HG03280 (cell line): ENCODE results near the gene AHRR.
"Not testable (repeated sequence)": the region's sequence is repeated elsewhere in the genome, so short reads cannot be mapped to it uniquely, and the experiment has no call there.

Experiments
- ATAC-seq: cut with Tn5 transposase; IDR thresholded peaks from one replicate; pipeline ENCODE4 v1.9.1; 2021; ENCODE audit warnings: mild to moderate bottlenecking, moderate library complexity; ENCODE audit not compliant: unreplicated experiment

AHRR gene

GRCh38 chr5:362978-363765 is 41.7 kb downstream of the AHRR start:
- ATAC-seq: no peak

GRCh38 chr5:364497-364896 is 43.0 kb downstream of the AHRR start:
- ATAC-seq: no peak

- no peak for ATAC-seq
Observed at GRCh38 chr5:366541-367357, 45.2 kb downstream of the AHRR start.

DNA sequence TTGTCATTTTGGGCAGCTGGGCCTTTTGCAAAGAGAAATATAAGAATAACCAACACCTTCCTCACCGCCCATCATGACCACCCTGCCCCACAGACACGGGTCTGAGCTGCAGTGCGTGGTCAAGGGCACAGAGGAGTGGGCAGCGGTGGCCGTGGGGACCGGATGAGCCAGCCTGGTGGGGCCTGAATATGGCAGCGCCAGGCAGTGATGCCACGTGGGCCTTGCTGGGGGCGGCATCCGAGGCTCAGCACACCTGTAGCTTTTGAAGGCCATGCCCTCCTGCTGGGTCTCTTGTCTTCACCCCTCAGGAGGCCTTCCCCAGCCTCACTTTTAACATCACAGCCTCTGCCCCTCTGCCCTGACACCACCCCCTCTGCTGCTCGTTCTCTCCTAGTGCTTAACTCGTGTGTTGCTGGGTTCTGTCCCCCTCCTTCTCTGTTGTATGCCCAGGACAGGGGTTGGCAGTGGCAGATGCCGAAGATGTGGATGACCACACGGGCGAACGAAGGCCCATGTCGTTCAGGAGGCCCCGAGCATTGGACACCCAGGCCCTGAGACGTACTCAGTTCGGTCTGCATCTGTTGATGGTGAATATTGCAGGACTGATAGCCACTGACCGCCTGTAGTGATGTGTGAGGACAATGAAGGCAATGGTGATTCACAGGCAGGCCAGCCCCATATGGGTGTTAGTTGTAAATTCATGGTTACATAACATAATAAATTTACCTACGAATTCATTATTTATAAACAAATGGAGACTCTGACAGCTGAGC is 46.0 kb downstream of the AHRR start:
- ATAC-seq: no peak

DNA sequence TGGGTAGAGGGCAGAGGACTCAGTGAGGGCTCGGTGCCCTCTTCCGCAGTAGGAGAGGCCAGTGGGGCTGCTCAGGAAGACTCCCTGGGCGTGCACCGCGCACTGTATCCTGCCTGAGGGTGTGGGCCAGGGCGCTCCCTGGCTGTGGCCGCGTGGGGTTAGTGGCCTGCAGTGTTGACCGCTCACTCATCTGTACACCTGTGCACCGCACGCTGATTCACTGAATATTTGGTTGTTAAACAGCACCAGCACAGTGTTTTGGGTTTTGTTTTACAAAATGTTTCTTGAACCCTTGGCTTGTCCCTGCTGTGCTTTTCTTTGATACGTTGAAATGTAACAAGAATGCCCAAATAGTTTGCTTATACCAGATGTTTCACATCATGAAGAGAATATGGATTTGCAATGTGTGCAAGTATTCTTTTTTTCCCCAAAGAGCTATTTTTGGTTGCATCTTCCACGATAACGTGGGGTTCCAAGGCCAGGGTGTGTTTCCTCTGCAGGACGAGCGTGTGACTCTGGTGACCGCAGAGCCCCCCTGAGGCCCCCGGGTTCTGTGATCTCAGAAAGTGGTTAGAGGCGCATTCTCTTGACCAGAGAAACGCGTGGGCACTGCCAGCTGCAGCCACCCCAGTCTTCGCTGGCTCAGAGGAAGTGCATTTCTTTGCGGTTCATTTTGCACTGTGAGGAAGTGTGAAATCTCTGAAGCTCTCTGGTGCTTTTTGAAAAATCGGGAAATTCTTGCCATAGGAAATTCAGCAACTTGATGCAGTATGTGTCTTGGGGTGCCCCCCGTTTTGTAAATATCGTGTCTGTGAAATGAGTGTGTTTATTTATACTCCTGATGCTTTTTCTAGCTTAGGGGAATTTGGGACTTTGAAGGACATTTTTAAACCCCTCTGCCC is 46.9 kb downstream of the AHRR start:
- ATAC-seq: peak; percentile 41

DNA sequence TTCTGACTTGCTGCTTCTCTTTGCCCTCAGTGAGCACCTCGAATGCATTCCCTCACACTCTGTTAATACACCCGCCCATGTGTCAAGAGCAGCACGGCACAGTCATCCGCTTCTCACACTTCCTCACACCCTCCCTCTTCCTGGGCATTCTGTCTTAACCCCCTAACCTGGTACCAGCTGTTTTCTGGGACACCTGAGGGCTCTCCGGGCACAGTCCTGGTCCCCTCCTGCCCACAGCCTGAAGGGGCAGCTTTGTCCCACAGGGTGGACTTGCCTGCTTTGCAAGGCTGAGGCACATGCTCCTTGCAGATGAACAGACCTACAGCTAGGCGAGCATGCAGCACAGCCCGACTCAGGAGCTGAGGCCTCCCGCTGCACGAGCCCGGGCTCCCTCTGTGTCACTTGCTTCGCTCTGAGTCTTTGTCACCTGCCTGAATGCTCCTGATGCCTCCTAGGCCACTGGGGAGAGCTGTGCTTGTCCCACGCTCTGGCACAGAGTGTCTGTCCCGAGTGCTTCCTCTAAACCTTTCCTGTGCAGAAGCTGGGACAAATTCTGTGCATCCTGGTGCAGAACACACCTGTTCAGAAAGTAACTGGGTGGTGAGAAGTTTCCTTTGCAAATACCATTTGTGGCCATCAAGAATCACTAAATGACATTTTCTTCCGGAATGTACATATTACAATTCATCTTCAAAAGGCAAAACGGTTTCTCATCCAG is 47.8 kb downstream of the AHRR start:
- peak; percentile 28 for ATAC-seq

- not testable (repeated sequence) for ATAC-seq
Observed at GRCh38 chr5:369869-370236, 48.3 kb downstream of the AHRR start.

- ATAC-seq: no peak
Observed at GRCh38 chr5:370311-370958, 48.9 kb downstream of the AHRR start.

DNA sequence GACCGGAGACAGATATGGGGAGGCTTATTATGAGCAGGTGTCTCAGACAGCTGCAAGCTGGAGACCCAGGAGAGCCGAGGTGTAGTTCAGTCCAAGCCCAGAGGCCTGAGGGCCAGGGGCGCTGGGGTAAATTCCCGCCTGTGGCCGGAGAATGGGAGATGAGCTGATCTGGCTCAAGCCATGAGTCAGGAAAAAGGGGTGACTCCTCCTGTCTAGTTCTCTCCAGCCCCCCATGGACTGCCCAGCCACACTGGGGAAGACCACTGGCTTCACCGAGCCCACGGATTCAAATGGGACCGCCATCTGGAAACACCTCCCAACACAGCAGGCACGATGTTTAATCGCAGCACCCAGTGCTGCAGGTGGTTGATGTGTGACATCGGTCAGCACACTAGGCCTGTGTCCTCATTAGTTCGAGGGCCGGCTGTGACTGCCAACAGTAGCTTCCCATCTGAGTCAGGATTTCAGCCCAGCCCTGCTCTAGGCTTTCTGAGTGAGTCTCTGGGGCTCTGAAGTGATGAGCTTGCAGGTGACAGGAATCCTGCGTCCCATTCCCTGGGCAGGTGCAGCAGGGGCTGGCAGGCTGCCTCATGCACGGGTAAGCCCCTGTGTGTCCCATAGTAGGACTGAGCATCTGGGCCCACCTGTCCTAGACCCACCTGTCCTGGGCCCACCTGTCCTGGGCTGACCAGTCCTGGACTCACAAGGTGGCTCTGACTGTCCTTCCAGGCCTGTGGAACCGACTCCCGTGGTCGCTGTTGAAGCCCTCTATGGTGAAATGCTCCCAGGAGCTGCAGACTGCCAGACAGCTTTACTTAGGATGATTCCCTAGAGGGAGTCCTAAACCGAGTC is 49.7 kb downstream of the AHRR start:
- ATAC-seq: no peak

DNA sequence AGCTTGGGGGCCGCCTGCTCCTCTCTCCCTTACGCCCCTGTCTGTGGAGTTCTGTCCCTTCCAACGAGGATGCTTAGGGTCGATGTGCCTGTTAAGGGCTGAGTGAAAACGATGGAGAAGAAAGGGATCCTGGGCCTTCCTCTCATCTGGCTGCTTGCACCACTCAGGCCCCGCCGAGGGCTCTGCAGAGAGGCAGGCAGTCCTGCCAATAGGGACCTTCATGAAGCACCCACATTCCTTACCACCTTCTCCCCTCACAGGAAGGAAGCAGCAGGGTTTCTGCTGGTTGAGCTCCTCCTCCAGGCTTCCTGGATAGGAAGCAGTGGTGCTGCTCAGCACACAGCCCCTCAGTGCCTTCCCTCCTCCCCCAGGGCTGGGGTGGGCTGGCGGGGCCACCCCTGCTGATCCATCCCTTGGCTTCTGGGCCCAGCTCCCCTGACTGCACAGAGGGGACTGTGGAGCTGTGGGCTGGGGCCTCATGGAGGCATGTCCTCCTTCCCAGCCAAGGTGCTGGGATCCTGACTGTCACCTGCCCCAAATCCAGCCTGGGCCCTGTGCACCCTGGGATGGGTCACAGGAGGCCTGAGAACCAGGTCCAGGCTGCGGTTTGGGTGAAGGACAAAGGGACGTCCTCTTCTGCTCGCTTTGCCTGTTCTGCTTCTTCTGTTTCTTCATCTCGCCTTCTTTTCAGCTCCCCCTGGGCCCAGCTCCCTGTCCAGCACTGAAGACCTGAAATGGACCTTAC is 50.5 kb downstream of the AHRR start:
- no peak for ATAC-seq

GRCh38 chr5:372556-372995 is 51.1 kb downstream of the AHRR start:
- no peak for ATAC-seq

DNA sequence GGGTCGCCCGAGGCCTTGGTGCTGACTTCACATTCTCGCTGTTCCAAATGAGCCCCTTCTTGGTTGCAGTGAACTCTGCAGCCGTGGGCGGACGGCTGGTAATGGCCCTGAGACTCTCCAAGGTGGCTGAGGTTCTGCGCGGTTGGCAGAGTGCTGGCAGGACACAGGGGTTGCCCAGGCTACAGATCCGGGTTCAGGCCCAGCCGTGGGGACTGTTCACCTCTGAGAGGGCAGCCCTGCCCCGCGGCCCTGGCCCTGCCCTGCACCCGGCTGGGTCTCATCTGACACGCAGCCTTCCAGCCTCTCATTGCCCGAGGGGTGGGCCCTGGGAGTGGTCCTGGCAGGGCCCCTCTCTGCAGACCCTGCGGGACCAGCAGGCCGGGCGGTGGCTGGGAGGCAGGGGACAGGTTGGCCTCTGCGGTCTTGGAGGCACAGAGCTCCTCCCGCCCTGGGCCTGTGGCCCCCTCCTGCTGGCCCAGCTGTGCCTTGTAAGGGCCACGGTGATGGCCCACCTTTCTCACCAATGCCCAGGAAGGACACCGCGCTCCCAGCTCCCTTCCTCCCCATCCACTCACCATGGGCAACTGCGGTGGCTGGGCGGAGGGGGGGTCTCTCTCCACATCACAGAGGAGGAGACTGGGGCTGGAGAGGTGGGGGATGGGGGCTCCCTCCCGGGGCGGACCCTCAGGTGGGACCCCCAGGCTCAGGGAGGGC is 51.6 kb downstream of the AHRR start:
- no peak for ATAC-seq

DNA sequence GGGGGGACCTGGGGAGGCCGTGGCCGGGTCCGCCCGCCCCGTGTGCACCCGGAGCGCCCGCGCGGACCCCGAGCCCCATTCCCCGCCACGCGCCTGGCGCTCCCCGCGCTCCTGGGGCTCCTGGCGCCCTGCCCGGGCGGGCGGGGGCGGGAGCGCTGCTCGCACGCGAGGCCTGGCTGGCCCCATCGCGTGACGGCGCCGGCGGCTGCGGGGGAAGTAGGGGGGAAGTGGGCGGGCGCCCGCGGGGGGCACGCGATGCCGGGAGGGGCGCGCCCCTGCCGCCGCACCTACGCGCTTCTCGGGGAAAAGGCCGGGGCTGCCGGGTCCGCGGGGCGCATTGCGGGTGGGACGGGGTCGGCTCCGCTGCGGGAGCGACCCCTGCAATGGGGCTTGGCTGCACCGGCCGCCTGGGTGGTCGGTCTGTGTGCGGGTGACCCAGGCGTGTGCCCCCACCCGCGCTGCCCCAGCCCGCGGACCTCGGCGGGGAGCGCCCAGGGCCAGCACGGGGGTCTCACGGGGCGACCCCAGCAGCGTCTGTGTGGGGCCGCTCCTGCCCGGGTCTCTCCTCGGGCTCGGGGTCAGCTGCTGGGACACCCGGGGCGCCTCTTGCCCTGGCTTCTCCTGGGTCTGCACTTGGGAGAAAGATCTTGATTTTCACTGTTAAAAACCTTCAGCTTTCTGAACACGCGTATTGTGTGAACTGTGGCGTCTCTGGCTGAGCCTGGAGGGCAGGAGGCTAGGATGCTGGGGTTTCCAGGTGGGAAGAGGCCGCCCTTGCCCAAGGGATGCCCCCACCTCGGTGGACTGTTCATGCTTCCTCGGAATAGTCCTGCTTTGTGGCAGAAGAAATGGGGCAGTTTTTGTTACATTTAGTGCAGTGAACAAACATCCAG is 52.4 kb downstream of the AHRR start:
- ATAC-seq: no peak

- ATAC-seq: no peak
Observed at GRCh38 chr5:374631-375335, 53.3 kb downstream of the AHRR start.

- no peak for ATAC-seq
Observed at GRCh38 chr5:375336-375920, 53.9 kb downstream of the AHRR start.
